HepG2 (cell line): Measurements from ENCODE around the gene CDC42EP1. TPM values are rescaled to one million over a fixed set of nuclear protein-coding genes. Genes with fewer than 3 reads are reported as not detected.

ENCODE experiments used
- GABPB1 ChIP-seq: IDR thresholded peaks from 2 replicates; pipeline ENCODE4 v1.6.1; 2016; ENCODE audit warnings: mild to moderate bottlenecking, missing genetic modification reagents, moderate library complexity, missing compliant biosample characterization
- HDAC1 ChIP-seq: sonication (generic); formaldehyde crosslinking; IDR thresholded peaks from 2 replicates; pipeline ENCODE4 v1.5.1; 2020; ENCODE audit warnings: mild to moderate bottlenecking, missing genetic modification reagents
- KLF13 ChIP-seq: sonication (generic); formaldehyde crosslinking; IDR thresholded peaks from 2 replicates; pipeline ENCODE4 v1.4.0; 2020; ENCODE audit warnings: mild to moderate bottlenecking, missing genetic modification reagents
- MIER2 ChIP-seq: IDR thresholded peaks from 2 replicates; pipeline ENCODE4 v1.6.1; 2016; ENCODE audit warnings: missing biosample characterization, missing genetic modification reagents
- NFE2L1 ChIP-seq: sonication (generic); formaldehyde crosslinking; IDR thresholded peaks from 2 replicates; pipeline ENCODE4 v1.4.0; 2020; ENCODE audit warnings: missing genetic modification reagents, mild to moderate bottlenecking, borderline replicate concordance
- NPAS2 ChIP-seq: sonication (generic); formaldehyde crosslinking; IDR thresholded peaks from 2 replicates; pipeline ENCODE4 v1.8.0; 2022; ENCODE audit warnings: mild to moderate bottlenecking, missing genetic modification reagents, borderline replicate concordance
- RORA ChIP-seq: sonication (generic); formaldehyde crosslinking; IDR thresholded peaks from 2 replicates; pipeline ENCODE4 v1.5.0; 2020; ENCODE audit warnings: mild to moderate bottlenecking, missing genetic modification reagents, moderate library complexity
- RXRB ChIP-seq: IDR thresholded peaks from 2 replicates; pipeline ENCODE4 v1.6.1; 2016; ENCODE audit warnings: borderline replicate concordance, missing genetic modification reagents, missing compliant biosample characterization
- TAF1 ChIP-seq: sonication (generic); formaldehyde crosslinking; IDR thresholded peaks from 2 replicates; pipeline ENCODE4 v1.4.0; 2020; ENCODE audit warnings: missing genetic modification reagents
- ZNF780A ChIP-seq: sonication (generic); formaldehyde crosslinking; IDR thresholded peaks from 2 replicates; pipeline ENCODE4 v1.8.0; 2022; ENCODE audit warnings: mild to moderate bottlenecking, missing genetic modification reagents, moderate library complexity
- ZNF891 ChIP-seq: sonication (generic); formaldehyde crosslinking; IDR thresholded peaks from 2 replicates; pipeline ENCODE4 v1.5.0; 2020; ENCODE audit warnings: mild to moderate bottlenecking, missing genetic modification reagents
- polyA plus RNA-seq, 8 experiments: library from polyadenylated mRNA; depleted of rRNA in 3 of 8; stranded (reverse) in 7 of 8; unstranded in 1 of 8; fragments of >200 nt; fragmentation: Illumina TruSeq in 4 of 8; extraction: Trizol in 4 of 8; gene quantifications; 2 replicates each; pipeline versions ENCODE4 v1.2.1 to v1.2.3, GENCODE V29; 2011 to 2016; ENCODE audit warnings: low read depth in 4 of 8, missing spikeins in 1 of 8, mixed read lengths in 1 of 8; ENCODE audit not compliant: insufficient read depth in 1 of 8
- total RNA-seq, 5 experiments: library from RNA; depleted of rRNA; stranded (reverse); fragments of >200 nt; fragmentation: Illumina TruSeq; extraction: Trizol; gene quantifications; 2 replicates each; pipeline ENCODE4 v1.2.3, GENCODE V29; 2016; ENCODE audit warnings: low read depth in 1 of 5

Gene CDC42EP1
- total and polyA plus RNA-seq, 2 of the 13 experiments (the other 11 are each of a cell fraction or from before 2014, with no cell fraction given), result 17.1 to 29.5 TPM

DNA sequence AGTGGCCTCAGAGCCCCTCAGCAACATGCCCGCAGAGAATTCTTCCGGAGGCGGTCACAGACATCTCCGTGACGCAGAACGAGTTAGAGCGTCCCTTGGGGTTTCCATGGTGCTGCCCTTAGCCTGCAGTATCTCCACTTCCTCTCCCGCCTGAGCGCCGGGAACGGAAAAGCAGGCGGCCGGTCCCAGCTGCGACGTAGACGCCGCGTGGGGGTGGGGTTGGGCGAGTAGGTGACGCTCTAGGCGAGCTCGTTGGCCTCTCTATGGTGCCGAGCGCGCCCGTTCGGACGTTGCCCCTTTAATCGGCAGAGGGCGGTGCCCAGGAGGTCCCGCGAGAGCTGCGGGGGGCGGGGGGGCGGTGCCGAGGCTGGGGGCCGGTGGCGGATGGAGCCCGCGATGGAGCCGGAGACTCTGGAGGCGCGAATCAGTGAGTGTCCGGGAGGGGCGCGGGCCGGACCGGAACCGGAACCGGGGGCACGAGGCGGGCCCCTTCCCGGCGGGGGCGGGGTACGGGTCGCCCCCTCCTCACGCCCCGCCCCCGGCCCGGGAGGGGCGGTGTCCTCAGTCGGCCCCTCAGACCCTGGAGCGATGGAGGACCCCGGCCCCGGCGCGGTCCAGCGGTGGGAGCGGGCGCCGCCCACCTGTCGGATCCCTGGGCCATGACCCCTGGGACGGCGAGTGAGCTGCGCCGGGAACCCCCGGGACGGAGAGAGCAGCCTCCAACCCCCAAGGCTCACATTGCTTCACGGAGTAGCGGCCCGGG is 48.4 kb downstream of the CDC42EP1 start, which contains the start of gene GGA1 (continued):
- TF ChIP-seq RXRB (CRISPR knock-in tag) (peak; percentile 33; the same call in 1 of the 2 replicates), NFE2L1 (CRISPR knock-in tag) (no peak), KLF13 (no peak), ZNF780A (CRISPR knock-in tag) (no peak), HDAC1 (CRISPR knock-in tag) (peak; percentile 89), ZNF891 (CRISPR knock-in tag) (0 out of 2 replicates have a peak, but pooled peaks have one; percentile 26), TAF1 (CRISPR knock-in tag) (peak; percentile 76), NPAS2 (CRISPR knock-in tag) (no peak), RORA (CRISPR knock-in tag) (no peak), GABPB1 (CRISPR knock-in tag) (peak; percentile 95), MIER2 (no peak)
- TF ChIP-seq, all 625 proteins: peak for 268
